Measurements from ENCODE around the gene CLDN9. TPM values are rescaled to one million over a fixed set of nuclear protein-coding genes. Genes with fewer than 3 reads are reported as not detected.

CLDN9 gene
- polyA plus RNA-seq, 2 of the 4 experiments (the other 2 are of a cell fraction), result 0.03 to 0.06 TPM

DNA sequence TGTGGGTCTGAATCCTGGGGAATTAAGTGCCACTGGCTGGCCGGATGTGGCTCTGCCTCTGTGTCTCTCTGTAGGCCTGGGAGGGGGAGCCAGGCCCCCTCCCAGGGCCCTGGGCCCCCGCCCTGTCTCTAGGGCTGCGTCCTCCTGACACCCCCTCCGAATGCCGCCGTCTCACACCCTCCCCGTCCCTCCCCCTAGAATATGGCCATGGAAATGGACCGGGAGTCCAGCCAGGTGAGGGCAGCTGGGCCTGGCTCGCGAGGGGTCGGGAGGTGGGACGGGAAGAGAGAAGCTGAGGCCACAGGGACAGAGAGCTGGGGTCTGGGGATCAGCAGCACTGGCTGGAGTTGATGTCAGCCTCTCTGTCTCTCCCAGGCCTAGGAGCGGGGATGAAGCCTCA lies 16.4 kb upstream of the CLDN9 start:
- POLR2A ChIA-PET, result no interaction called here
- Histone ChIP-seq H3K4me1 (peaks cover 7% of the 10 kb centered on the region; the same call in 2 of the 3 replicates), H3K9me3 (no peaks in the 10 kb centered on the region), H3K4me2 (no peak overlapping the region), H3K27ac (no peak overlapping the region), H3K4me3 (no peak overlapping the region)
- no peak for DNase-seq (ENCODE audit: low read depth in 1 of 2, low spot score in 1 of 2)
- CTCF ChIA-PET, result interaction anchor here (0.7 to 1.8 kb wide), 5 partner anchors 12 to 91 kb away, joined by 3 to 5 read pairs (median 4); no protein-coding TSS in a partner anchor
- ATAC-seq, result no peak
- no peak for FAIRE-seq
- TF ChIP-seq REST (IDR thresholded peaks at IDR 0.05) (no peak), NR3C1 (IDR thresholded peaks at IDR 0.05) (no peak)
- 96% methylated on average over 4 of the region's 13 CpGs for WGBS (ENCODE audit: missing lambda C conversion rate)

- TF ChIP-seq ZSCAN20 (CRISPR knock-in tag; IDR thresholded peaks at IDR 0.05) (no peak), FOSB (CRISPR knock-in tag; IDR thresholded peaks at IDR 0.05) (no peak), NPAS2 (CRISPR knock-in tag; IDR thresholded peaks at IDR 0.05; ENCODE audit: borderline replicate concordance) (no peak), GATA3 (IDR thresholded peaks at IDR 0.05; ENCODE audit: borderline replicate concordance) (no peak), FOXS1 (CRISPR knock-in tag; IDR thresholded peaks at IDR 0.05) (no peak)
- TF ChIP-seq, protein P1, sequence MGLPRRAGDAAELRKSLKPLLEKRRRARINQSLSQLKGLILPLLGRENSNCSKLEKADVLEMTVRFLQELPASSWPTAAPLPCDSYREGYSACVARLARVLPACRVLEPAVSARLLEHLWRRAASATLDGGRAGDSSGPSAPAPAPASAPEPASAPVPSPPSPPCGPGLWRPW (IDR thresholded peaks at IDR 0.05), result no peak
- peaks cover 8% of the 10 kb centered on the region; the same call in 2 of the 3 replicates for H3K4me1 ChIP-seq
- no peak overlapping the region for H3K4me3 ChIP-seq
- ChIA-PET POLR2A (interaction anchor here (9.6 kb wide), 1 partner anchor 22 kb away, joined by 107 read pairs; the partner anchor contains the start of genes HCFC1R1, THOC6 and TNFRSF12A), CTCF (interaction anchor here (1.0 to 14.8 kb wide), 6 partner anchors 8 to 81 kb away, joined by 3 to 214 read pairs (median 6); partner anchors contain the start of genes CLDN6, HCFC1R1, PKMYT1 and THOC6)
- 76% methylated on average over 6 of the region's 6 CpGs for WGBS (ENCODE audit: missing lambda C conversion rate)
- DNase-seq (ENCODE audit: low read depth in 1 of 2, low spot score in 1 of 2) (no peak), FAIRE-seq (no peak), ATAC-seq (no peak)
- no peak overlapping the region for H3K4me2 ChIP-seq
- no peaks in the 10 kb centered on the region for H3K9me3 ChIP-seq
- no peak overlapping the region for H3K27ac ChIP-seq
Observed at GRCh38 chr16:2999929-3000328, 12.8 kb upstream of the CLDN9 start.

DNA sequence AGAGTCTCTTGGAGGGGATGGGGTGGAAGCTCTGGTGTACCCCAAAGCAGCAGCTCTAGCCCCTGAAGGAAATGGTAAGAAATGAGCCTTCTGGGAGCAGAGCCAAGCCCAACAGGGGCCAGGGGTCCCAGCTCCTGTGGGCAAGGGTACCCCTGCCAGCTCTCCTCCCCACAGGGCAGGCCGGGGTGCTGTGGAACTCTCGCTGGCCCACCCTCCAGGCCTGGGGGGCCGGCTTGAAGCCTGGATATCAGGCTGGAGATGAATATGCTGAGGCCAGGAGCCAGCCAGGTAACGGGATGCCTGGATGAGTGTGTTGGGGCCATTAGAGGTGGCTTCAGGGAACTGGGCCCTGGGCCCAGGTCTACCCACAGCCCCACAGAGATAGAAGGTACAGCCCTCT lies 12.2 kb upstream of the CLDN9 start:
- Histone ChIP-seq H3K4me3 (no peak overlapping the region), H3K4me1 (peaks cover 10% of the 10 kb centered on the region; the same call in 2 of the 3 replicates), H3K27ac (no peak overlapping the region), H3K9me3 (no peaks in the 10 kb centered on the region), H3K4me2 (no peak overlapping the region)
- 75% methylated on average over 2 of the region's 4 CpGs for WGBS (ENCODE audit: missing lambda C conversion rate)
- no peak for ATAC-seq
- no peak for FAIRE-seq
- CTCF ChIA-PET, result interaction anchor here (0.7 to 14.8 kb wide), 10 partner anchors 9 to 81 kb away, joined by 3 to 214 read pairs (median 4); partner anchors contain the start of genes CLDN6, HCFC1R1, PKMYT1 and THOC6
- POLR2A ChIA-PET, result interaction anchor here (0.5 to 9.6 kb wide), 2 partner anchors 21 to 161 kb away, joined by 6 to 107 read pairs; partner anchors contain the start of genes HCFC1R1, THOC6 and TNFRSF12A
- no peak for DNase-seq (ENCODE audit: low read depth in 1 of 2, low spot score in 1 of 2)
- TF ChIP-seq USF2 (IDR thresholded peaks at IDR 0.05), result no peak
- TF ChIP-seq TFCP2L1 (CRISPR knock-in tag; IDR thresholded peaks at IDR 0.05), result no peak

- no peaks in the 10 kb centered on the region for H3K9me3 ChIP-seq
- FAIRE-seq, result no peak
- H3K4me2 ChIP-seq, result no peak overlapping the region
- POLR2A ChIA-PET, result interaction anchor here (9.6 kb wide), 1 partner anchor 20 kb away, joined by 107 read pairs; the partner anchor contains the start of genes HCFC1R1, THOC6 and TNFRSF12A
- no peak overlapping the region for H3K4me3 ChIP-seq
- no peak for ATAC-seq
- 85% methylated on average over 10 of the region's 12 CpGs for WGBS (ENCODE audit: missing lambda C conversion rate)
- CTCF ChIA-PET, result interaction anchor here (0.9 to 14.8 kb wide), 9 partner anchors 9 to 57 kb away, joined by 3 to 214 read pairs (median 4); partner anchors contain the start of genes CLDN6, HCFC1R1, PKMYT1 and THOC6
- H3K4me1 ChIP-seq, result peaks cover 15% of the 10 kb centered on the region; the same call in 2 of the 3 replicates
- H3K27ac ChIP-seq, result no peak overlapping the region
- no peak for DNase-seq (ENCODE audit: low read depth in 1 of 2, low spot score in 1 of 2)
- no peak for TF ChIP-seq FOSB (CRISPR knock-in tag; IDR thresholded peaks at IDR 0.05)
- TF ChIP-seq FOXS1 (CRISPR knock-in tag; IDR thresholded peaks at IDR 0.05), result no peak
- TF ChIP-seq MAFK (IDR thresholded peaks at IDR 0.05; ENCODE audit: partially characterized antibody), result no peak
- TF ChIP-seq HDAC2 (IDR thresholded peaks at IDR 0.05), result no peak
- no peak for TF ChIP-seq TP53 (CRISPR knock-in tag; IDR thresholded peaks at IDR 0.05)
- TF ChIP-seq JUN (IDR thresholded peaks at IDR 0.05), result no peak
- no peak for TF ChIP-seq ZFP36 (IDR thresholded peaks at IDR 0.05; ENCODE audit: borderline replicate concordance, partially characterized antibody)
- TF ChIP-seq, protein P2, sequence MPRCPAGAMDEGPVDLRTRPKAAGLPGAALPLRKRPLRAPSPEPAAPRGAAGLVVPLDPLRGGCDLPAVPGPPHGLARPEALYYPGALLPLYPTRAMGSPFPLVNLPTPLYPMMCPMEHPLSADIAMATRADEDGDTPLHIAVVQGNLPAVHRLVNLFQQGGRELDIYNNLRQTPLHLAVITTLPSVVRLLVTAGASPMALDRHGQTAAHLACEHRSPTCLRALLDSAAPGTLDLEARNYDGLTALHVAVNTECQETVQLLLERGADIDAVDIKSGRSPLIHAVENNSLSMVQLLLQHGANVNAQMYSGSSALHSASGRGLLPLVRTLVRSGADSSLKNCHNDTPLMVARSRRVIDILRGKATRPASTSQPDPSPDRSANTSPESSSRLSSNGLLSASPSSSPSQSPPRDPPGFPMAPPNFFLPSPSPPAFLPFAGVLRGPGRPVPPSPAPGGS (IDR thresholded peaks at IDR 0.05), result no peak
- TF ChIP-seq CHD2 (IDR thresholded peaks at IDR 0.05; ENCODE audit: low read length, partially characterized antibody), result no peak
- TF ChIP-seq MAZ (IDR thresholded peaks at IDR 0.05; ENCODE audit: borderline replicate concordance, low read depth, low read length), result no peak
- no peak for TF ChIP-seq ZNF302 (CRISPR knock-in tag; IDR thresholded peaks at IDR 0.05)
- TF ChIP-seq ATOH8 (CRISPR knock-in tag; IDR thresholded peaks at IDR 0.05; ENCODE audit: low read depth), result no peak
- TF ChIP-seq, protein P3, sequence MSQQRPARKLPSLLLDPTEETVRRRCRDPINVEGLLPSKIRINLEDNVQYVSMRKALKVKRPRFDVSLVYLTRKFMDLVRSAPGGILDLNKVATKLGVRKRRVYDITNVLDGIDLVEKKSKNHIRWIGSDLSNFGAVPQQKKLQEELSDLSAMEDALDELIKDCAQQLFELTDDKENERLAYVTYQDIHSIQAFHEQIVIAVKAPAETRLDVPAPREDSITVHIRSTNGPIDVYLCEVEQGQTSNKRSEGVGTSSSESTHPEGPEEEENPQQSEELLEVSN (IDR thresholded peaks at IDR 0.05; ENCODE audit: borderline replicate concordance, low read depth), result no peak
- TF ChIP-seq NR3C1 (IDR thresholded peaks at IDR 0.05), result no peak
- no peak for TF ChIP-seq KDM1A (IDR thresholded peaks at IDR 0.05; ENCODE audit: low read depth)
Observed at GRCh38 chr16:3001316-3001715, 11.4 kb upstream of the CLDN9 start.

Measured in A549 (cell line).